IMR-90 (cell line): ENCODE measurements around the gene POTEC. TPM values are rescaled to one million over a fixed set of nuclear protein-coding genes. Genes with fewer than 3 reads are reported as not detected.
"Not testable (repeated sequence)": the region's sequence is repeated elsewhere in the genome, so short reads cannot be mapped to it uniquely, and the experiment has no call there.

Source experiments
- ATAC-seq: fragments of 200-7000 bp; cut with Tn5 transposase; 2 replicates; pipeline ENCODE4 v1.9.1; 2020; ENCODE audit warnings: low read depth, mild to moderate bottlenecking, moderate library complexity
- Bru-seq: library from RNA; stranded (reverse); fragments of 400-500 nt; gene quantifications from one replicate; lab custom pipeline; 2021; lab: Mats Ljungman, UMichigan
- BruChase-seq, 2 experiments: library from RNA; stranded (reverse); fragments of 400-500 nt; gene quantifications; one replicate each; lab custom pipeline; 2021; lab: Mats Ljungman, UMichigan
- BruUV-seq: library from RNA; stranded (reverse); fragments of 400-500 nt; replicated peaks from 2 replicates; lab custom pipeline; 2021; lab: Mats Ljungman, UMichigan
- CTCF ChIA-PET: fragments of 300-600 bp; formaldehyde crosslinking; extraction: SDS; loops from one replicate; lab custom pipeline; 2021; ENCODE audit warnings: antibody characterized with exemption; lab: Yijun Ruan, JAX
- POLR2A ChIA-PET: fragments of 300-600 bp; sonication (Branson Sonifier 250); formaldehyde crosslinking; loops from one replicate; lab custom pipeline; 2022; ENCODE audit warnings: antibody characterized with exemption; ENCODE audit not compliant: unreplicated experiment; lab: Charles Lee
- DNase-seq: peaks from one replicate; pipeline ENCODE4 v3.0.0; 2013
- H2AFZ ChIP-seq: replicated peaks from 2 replicates; pipeline ENCODE3; 2013; ENCODE audit warnings: low read length, mild to moderate bottlenecking; ENCODE audit not compliant: poor library complexity
- H2AK5ac ChIP-seq: 2 replicates; pipeline ENCODE4 v1.6.1; 2013; ENCODE audit warnings: low read depth, low read length, inconsistent platforms
- H2AK9ac ChIP-seq: replicated peaks from 2 replicates; pipeline ENCODE3; 2013; ENCODE audit warnings: mild to moderate bottlenecking, low read depth, low read length, moderate library complexity; ENCODE audit not compliant: poor library complexity
- H2BK120ac ChIP-seq: 2 replicates; pipeline ENCODE4 v1.6.1; 2013; ENCODE audit warnings: low read depth, low read length, inconsistent platforms
- H2BK15ac ChIP-seq: 3 replicates; pipeline ENCODE4 v1.6.1; 2013; ENCODE audit warnings: low read depth, low read length, inconsistent platforms
- H2BK20ac ChIP-seq: 2 replicates; pipeline ENCODE4 v1.6.1; 2013; ENCODE audit warnings: low read depth, mild to moderate bottlenecking, inconsistent platforms, low read length, moderate library complexity
- H2BK5ac ChIP-seq: 2 replicates; pipeline ENCODE4 v1.6.1; 2013; ENCODE audit warnings: mild to moderate bottlenecking, low read depth, low read length, inconsistent platforms; ENCODE audit not compliant: poor library complexity, severe bottlenecking
- H3K14ac ChIP-seq: replicated peaks from 2 replicates; pipeline ENCODE4 v1.6.1; 2013; ENCODE audit warnings: low read depth, low read length, inconsistent platforms
- H3K18ac ChIP-seq: 2 replicates; pipeline ENCODE4 v1.6.1; 2013; ENCODE audit warnings: low read depth, low read length, control low read depth
- H3K23ac ChIP-seq: 2 replicates; pipeline ENCODE4 v1.6.1; 2013; ENCODE audit warnings: low read depth, low read length, inconsistent platforms
- H3K27ac ChIP-seq: 2 replicates; pipeline ENCODE4 v1.5.1; 2013; ENCODE audit warnings: mild to moderate bottlenecking, control low read depth, low read length; ENCODE audit not compliant: insufficient read depth
- H3K27me3 ChIP-seq: 2 replicates; pipeline ENCODE4 v1.6.1; 2013; ENCODE audit warnings: low read length; ENCODE audit not compliant: control insufficient read depth, insufficient read depth
- H3K36me3 ChIP-seq: 2 replicates; pipeline ENCODE4 v1.6.1; 2013; ENCODE audit warnings: low read length, mixed read lengths; ENCODE audit not compliant: control insufficient read depth, insufficient read depth
- H3K4ac ChIP-seq: 2 replicates; pipeline ENCODE4 v1.6.1; 2013; ENCODE audit warnings: low read depth, low read length, inconsistent platforms
- H3K4me1 ChIP-seq: 2 replicates; pipeline ENCODE4 v1.6.1; 2013; ENCODE audit warnings: low read length, mixed read lengths; ENCODE audit not compliant: control insufficient read depth, insufficient read depth
- H3K4me2 ChIP-seq: 2 replicates; pipeline ENCODE4 v1.6.1; 2013; ENCODE audit warnings: low read depth, mild to moderate bottlenecking, control low read depth, low read length, moderate library complexity
- H3K4me3 ChIP-seq: 2 replicates; pipeline ENCODE4 v1.5.1; 2013; ENCODE audit warnings: low read depth, mild to moderate bottlenecking, control low read depth, low read length, moderate library complexity; ENCODE audit not compliant: insufficient read depth
- H3K56ac ChIP-seq: 2 replicates; pipeline ENCODE4 v1.6.1; 2013; ENCODE audit warnings: low read length, inconsistent platforms; ENCODE audit not compliant: insufficient read depth; ENCODE audit errors: extremely low read depth
- H3K79me1 ChIP-seq, 2 experiments: 2 replicates each; pipeline ENCODE4 v1.6.1; 2013; ENCODE audit warnings: low read length in 2 of 2, inconsistent platforms in 1 of 2, low read depth in 1 of 2
- H3K9ac ChIP-seq: 2 replicates; pipeline ENCODE4 v1.6.1; 2013; ENCODE audit warnings: low read depth, low read length, control low read depth
- H3K9me1 ChIP-seq: 2 replicates; pipeline ENCODE4 v1.6.1; 2013; ENCODE audit warnings: low read length, inconsistent platforms; ENCODE audit not compliant: insufficient read depth
- H3K9me3 ChIP-seq: 2 replicates; pipeline ENCODE4 v1.6.1; 2013; ENCODE audit warnings: low read length; ENCODE audit not compliant: control insufficient read depth, insufficient read depth
- H4K20me1 ChIP-seq: 2 replicates; pipeline ENCODE4 v1.6.1; 2013; ENCODE audit warnings: low read length, inconsistent platforms; ENCODE audit not compliant: insufficient read depth
- H4K5ac ChIP-seq: 2 replicates; pipeline ENCODE4 v1.6.1; 2013; ENCODE audit warnings: mild to moderate bottlenecking, low read depth, low read length, control low read depth
- H4K8ac ChIP-seq, 2 experiments: 2 replicates each; pipeline ENCODE4 v1.6.1; 2013; ENCODE audit warnings: low read depth in 2 of 2, low read length in 2 of 2, control low read depth in 1 of 2, inconsistent platforms in 1 of 2
- H4K91ac ChIP-seq: 2 replicates; pipeline ENCODE4 v1.6.1; 2013; ENCODE audit warnings: low read depth, low read length, inconsistent platforms; ENCODE audit not compliant: insufficient read depth
- WGBS, 2 experiments: methylation state at CpG; one replicate each; pipeline versions ENCODE4 v1.1.5 to v1.1.7; 2013; ENCODE audit warnings: missing lambda C conversion rate in 2 of 2; ENCODE audit not compliant: insufficient read length in 1 of 2; ENCODE audit errors: extremely low coverage in 2 of 2; 5-methylcytosine and 5-hydroxymethylcytosine counted together
- dilution Hi-C: fragments of 300-500 bp; cut with HindIII; formaldehyde crosslinking; loops from one replicate; pipeline ENCODE4 v1.14.3; 2018; ENCODE audit warnings: low sequenced_read_pairs; ENCODE audit not compliant: unreplicated experiment
- in situ Hi-C: fragments of 300-500 bp; cut with MboI; formaldehyde crosslinking; loops from 3 replicates; pipeline ENCODE4 v1.14.3; 2019; ENCODE audit warnings: low sequenced_read_pairs, inconsistent platforms, mixed read lengths
- intact Hi-C: fragments of 100-400 bp; cut with micrococcal nuclease; formaldehyde crosslinking; loops from 2 replicates; pipeline ENCODE4 v1.10.0; 2022
- long read RNA-seq: library from polyadenylated mRNA; unstranded; transcript quantifications from one replicate; pipeline ENCODE4 v2.0.0, GENCODE V29; 2021; ENCODE audit not compliant: unreplicated experiment
- polyA plus RNA-seq, 3 experiments: library from polyadenylated mRNA; depleted of rRNA; stranded (reverse); fragments of >200 nt; gene quantifications; 2 replicates each; pipeline ENCODE4 v1.2.3, GENCODE V29; 2012; ENCODE audit warnings: low replicate concordance in 1 of 3
- total RNA-seq: library from RNA; depleted of rRNA; stranded (reverse); fragments of >200 nt; gene quantifications from 2 replicates; pipeline ENCODE4 v1.2.3, GENCODE V29; 2012; rRNA removed

The POTEC gene
- not detected in 2 replicates for total RNA-seq
- not detected in 2 replicates for polyA plus RNA-seq (2012; rRNA removed)
- not detected in 2 replicates for polyA plus RNA-seq (2012; cell fraction: cytosol; rRNA removed)
- polyA plus RNA-seq (2012; cell fraction: nucleus; rRNA removed; ENCODE audit: low replicate concordance) = not detected in 2 replicates
- not detected for Bru-seq, nascent RNA
- not detected for BruChase-seq, experiment 1, labeled RNA remaining after a 6-hour chase
- BruChase-seq, experiment 2, labeled RNA remaining after a 2-hour chase = not detected
- long read RNA-seq = 0 reads

DNA sequence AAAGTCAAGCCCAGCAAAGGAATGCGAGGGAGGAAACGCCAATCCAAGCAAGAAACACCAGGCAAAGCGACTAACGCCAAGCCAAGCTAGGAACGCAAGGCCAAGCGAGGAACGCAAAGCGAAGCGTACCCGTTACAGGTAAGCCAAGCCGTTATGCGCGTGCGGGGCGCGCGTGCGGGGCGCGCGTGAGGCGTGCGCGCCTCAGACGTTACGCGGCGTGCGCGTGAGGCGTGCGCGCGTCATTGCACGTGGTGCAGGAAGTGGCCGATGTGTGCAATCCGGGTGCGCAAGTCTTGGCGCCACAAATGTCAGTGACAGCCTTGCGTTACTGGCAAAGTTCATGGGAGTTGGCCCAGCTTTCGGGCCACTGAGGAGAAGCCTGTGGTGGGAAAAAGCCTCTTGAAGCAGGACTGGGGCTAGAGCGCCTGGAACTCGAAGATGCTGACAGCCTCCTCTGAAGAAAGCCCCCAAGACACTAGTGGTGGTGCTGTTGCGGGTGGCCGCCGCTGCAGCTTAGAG is at the start of gene POTEC:
POTEC (minus strand) TSS at position 155 of the 519 bp plus-strand sequence. CDS start 454 bp downstream, outside the sequence.
- H3K79me1 ChIP-seq, H2AK9ac ChIP-seq, H3K9me1 ChIP-seq, H3K18ac ChIP-seq, H3K4ac ChIP-seq, H3K9me3 ChIP-seq, H3K23ac ChIP-seq, CTCF ChIA-PET, H4K8ac ChIP-seq, H3K4me1 ChIP-seq, H3K56ac ChIP-seq, H4K20me1 ChIP-seq, intact Hi-C loops, ATAC-seq, H3K14ac ChIP-seq, H3K27me3 ChIP-seq, H2BK120ac ChIP-seq, H4K91ac ChIP-seq, H3K27ac ChIP-seq, H3K4me3 ChIP-seq, H3K4me2 ChIP-seq, dilution Hi-C loops, H4K5ac ChIP-seq, POLR2A ChIA-PET, H3K36me3 ChIP-seq, DNase-seq, H2BK15ac ChIP-seq, H2AFZ ChIP-seq, in situ Hi-C loops, H2AK5ac ChIP-seq, H2BK5ac ChIP-seq, H2BK20ac ChIP-seq, H3K9ac ChIP-seq, BruUV-seq: not testable (repeated sequence)
- WGBS, 2 experiments = 89% methylated on average over 18 of the region's 46 CpGs; no CpG with 5 or more reads in 1 of the 2 experiments
